Activated CD4-positive, alpha-beta memory T cell treated with anti-CD3 and anti-CD28 coated beads for 36 hours (primary cell): ENCODE results near the gene NOX1. TPM values are rescaled to one million over a fixed set of nuclear protein-coding genes. Genes with fewer than 3 reads are reported as not detected.
"Not testable (repeated sequence)": the region's sequence is repeated elsewhere in the genome, so short reads cannot be mapped to it uniquely, and the experiment has no call there.

Experiments used
- CTCF ChIA-PET: fragments of 350-600 bp; sonication (Branson Sonifier 250); formaldehyde crosslinking; loops from one replicate; lab custom pipeline; 2021; ENCODE audit warnings: antibody characterized with exemption, inconsistent platforms; lab: Charles Lee
- POLR2A ChIA-PET: fragments of 350-600 bp; sonication (Branson Sonifier 250); formaldehyde crosslinking; loops from one replicate; lab custom pipeline; 2021; ENCODE audit warnings: antibody characterized with exemption; lab: Charles Lee
- DNase-seq: peaks from one replicate; pipeline ENCODE4 v3.0.0-alpha.2; 2020
- H3K27ac Mint-ChIP-seq: one replicate; pipeline ENCODE4 v1.8.0; 2021; ENCODE audit warnings: mixed read lengths
- H3K27me3 Mint-ChIP-seq: one replicate; pipeline ENCODE4 v1.8.0; 2021; ENCODE audit warnings: mixed read lengths
- H3K36me3 Mint-ChIP-seq: one replicate; pipeline ENCODE4 v1.8.0; 2021; ENCODE audit warnings: mixed read lengths
- H3K4me1 Mint-ChIP-seq: one replicate; pipeline ENCODE4 v1.8.0; 2021; ENCODE audit warnings: low read depth, mixed read lengths
- H3K4me3 Mint-ChIP-seq: one replicate; pipeline ENCODE4 v1.8.0; 2021; ENCODE audit warnings: mild to moderate bottlenecking, mixed read lengths
- H3K9me3 Mint-ChIP-seq: one replicate; pipeline ENCODE4 v1.8.0; 2021; ENCODE audit warnings: mixed read lengths
- intact Hi-C: fragments of 100-400 bp; cut with micrococcal nuclease; formaldehyde crosslinking; loops from one replicate; pipeline ENCODE4 v1.15.1; 2023
- total RNA-seq, 2 experiments: library from RNA; stranded (reverse); gene quantifications; one replicate each; pipeline ENCODE4 v1.2.3, GENCODE V29; 2021

NOX1 gene
- total RNA-seq, 2 experiments from 2014 or later = not detected

DNA sequence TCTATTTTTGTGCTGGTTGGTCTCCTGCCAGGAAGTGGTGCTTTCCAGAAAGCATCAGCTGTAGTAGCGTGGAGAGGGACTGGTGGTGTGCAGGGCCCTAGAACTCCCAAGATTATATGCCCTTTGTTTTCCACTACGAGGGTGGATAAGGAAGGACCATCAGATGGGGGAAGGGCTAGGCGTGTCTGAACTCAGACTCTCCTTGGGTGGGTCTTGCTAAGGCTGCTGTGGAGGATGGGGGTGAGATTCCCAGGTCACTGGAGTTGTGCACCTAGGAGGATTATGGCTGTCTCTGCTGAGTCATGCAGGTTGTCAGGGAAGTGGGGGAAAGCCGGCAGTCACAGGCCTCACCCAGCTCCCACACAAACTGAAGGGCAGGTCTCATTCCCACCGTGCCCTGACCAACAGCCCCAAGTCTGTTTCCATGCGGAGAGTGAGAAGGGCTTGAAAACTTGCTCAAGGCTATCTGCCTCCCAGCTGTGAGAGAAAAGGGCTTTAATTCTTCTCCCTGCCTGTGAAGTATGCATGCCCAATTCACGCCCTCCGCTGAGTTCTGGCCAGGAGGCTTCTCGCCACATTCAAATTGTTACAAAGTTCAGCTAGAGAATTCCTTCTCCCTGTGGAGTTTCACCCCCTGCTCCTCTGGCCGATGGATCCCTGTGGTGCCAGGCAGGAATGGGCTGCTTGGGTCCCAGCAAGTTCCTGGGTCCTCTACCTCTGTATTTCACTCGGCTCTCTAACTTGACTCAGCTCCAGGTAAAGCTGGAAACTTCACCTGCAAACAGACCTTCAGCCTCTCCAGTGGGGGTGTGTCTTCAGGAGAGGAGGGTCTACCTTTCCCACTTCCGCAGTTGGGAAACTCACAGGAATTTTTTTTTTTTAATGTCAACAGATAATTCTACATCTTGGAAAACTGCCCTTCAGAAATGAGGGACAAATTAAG, 61.7 kb downstream of the NOX1 start:
- no peaks in the 10 kb centered on the region for H3K36me3 Mint-ChIP-seq
- H3K4me1 Mint-ChIP-seq = no peaks in the 10 kb centered on the region
- no peaks in the 10 kb centered on the region for H3K9me3 Mint-ChIP-seq
- no peak overlapping the region for H3K27ac Mint-ChIP-seq
- ChIA-PET POLR2A (no interaction called here), CTCF (interaction anchor here (1.3 kb wide), 1 partner anchor 44 kb away, joined by 3 read pairs; no protein-coding TSS in a partner anchor)
- H3K4me3 Mint-ChIP-seq = no peak overlapping the region
- no peak for DNase-seq
- peaks cover 20% of the 10 kb centered on the region for H3K27me3 Mint-ChIP-seq
- intact Hi-C loops = no loop called here

DNA sequence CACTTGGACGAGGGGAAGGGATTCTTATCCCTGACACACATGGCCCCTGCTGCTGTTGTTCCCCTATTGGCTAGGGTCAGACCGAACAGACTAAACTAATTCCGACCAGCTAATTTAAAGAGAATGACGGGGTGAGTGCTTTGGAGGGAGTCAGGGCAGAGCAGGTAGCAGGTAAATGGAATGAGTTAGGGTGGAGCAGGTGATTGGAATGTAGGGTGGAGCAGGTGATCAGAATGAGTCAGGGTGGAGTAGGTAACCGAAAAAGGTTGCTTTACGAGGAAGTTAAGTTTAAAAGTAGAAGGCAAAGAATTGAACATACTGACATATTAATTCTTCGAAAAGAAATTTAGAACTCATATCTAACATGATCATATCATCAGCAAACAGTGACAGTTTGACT, 65.9 kb downstream of the NOX1 start:
- POLR2A ChIA-PET, H3K27ac Mint-ChIP-seq, H3K36me3 Mint-ChIP-seq, DNase-seq, intact Hi-C loops, CTCF ChIA-PET, H3K4me1 Mint-ChIP-seq, H3K9me3 Mint-ChIP-seq, H3K4me3 Mint-ChIP-seq: not testable (repeated sequence)
- H3K27me3 Mint-ChIP-seq = peaks cover 14% of the 10 kb centered on the region

DNA sequence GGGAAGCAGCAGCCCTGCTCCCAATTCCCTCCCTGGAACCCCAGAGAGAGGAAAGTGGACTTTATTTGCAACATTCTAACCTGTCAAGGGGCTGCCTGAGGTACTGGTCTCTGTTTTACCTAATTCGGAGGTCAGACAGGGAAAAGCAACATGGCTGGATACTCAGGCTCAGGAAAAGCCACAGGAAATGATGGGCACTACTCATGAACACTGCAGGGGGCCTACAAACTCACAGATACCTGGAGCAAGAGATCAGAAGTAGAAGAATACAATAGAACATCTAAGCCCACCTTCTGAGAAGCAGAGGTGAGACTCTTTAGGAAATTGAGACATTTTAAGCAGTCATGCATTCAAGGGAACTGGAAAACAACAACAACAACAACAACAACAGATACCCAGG, 69.4 kb downstream of the NOX1 start:
- Mint-ChIP-seq H3K27ac (no peak overlapping the region), H3K9me3 (peaks cover 9% of the 10 kb centered on the region), H3K36me3 (no peaks in the 10 kb centered on the region), H3K4me1 (no peaks in the 10 kb centered on the region), H3K27me3 (peaks cover 6% of the 10 kb centered on the region), H3K4me3 (no peak overlapping the region)
- DNase-seq = no peak
- POLR2A ChIA-PET = no interaction called here
- CTCF ChIA-PET = no interaction called here
- intact Hi-C loops = no loop called here

DNA sequence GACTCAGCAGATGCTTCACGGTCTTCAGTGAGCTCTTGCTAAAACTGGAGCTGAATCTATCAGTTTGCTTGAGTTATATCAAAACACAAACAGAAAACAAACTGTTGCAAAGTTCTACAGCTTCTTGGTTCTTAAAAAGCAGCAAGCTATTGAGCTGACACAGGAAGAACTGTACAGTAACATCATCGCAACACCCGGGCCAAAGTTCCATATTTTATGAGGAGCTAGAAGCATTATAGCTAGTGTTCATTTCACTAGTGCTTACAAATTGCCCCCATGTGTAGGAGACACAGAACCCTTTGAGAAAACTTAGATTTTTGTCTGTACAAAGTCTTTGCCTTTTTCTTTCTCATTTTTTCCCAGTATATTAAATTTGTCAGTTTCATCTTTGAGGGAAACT, 71.3 kb downstream of the NOX1 start:
- intact Hi-C loops = no loop called here
- CTCF ChIA-PET = interaction anchor here (1.3 kb wide), 1 partner anchor 34 kb away, joined by 3 read pairs; no protein-coding TSS in a partner anchor
- no peak for DNase-seq
- peaks cover 9% of the 10 kb centered on the region for H3K9me3 Mint-ChIP-seq
- H3K27ac Mint-ChIP-seq = no peak overlapping the region
- no peaks in the 10 kb centered on the region for H3K36me3 Mint-ChIP-seq
- no peaks in the 10 kb centered on the region for H3K27me3 Mint-ChIP-seq
- H3K4me3 Mint-ChIP-seq = no peak overlapping the region
- no peaks in the 10 kb centered on the region for H3K4me1 Mint-ChIP-seq
- POLR2A ChIA-PET = no interaction called here

DNA sequence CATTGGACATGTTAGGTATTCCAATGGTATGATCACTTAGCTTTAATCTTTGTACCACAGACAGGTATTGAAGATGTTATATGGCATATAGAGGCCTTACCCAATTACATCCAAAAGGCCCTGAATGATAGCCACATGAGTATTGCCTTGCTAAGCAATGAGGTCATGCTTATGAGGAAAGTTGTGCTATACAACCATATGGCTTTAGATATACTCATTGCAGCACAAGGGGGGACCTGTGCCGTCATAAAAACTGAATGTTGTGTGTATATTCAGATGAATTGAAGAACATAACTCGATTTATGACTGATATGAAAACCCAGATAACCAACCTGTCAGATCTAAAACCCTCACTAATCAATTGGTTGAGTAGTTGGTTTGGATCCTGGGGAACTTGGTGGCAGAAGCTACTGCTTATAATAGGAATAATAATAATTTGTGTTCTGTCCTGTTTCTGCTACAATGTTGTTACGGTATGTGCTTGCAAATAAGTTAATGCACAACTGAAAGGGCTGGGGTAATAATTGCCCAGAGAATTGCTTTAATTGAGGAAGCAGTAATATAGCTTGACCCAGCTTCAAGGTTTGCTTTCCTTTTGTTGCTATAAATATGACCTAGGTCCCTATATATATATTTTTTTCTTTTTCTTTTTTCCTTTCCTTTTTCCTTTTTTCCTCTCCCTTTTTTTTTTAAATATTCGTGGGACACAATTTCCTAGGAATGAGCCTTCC, 75.5 kb downstream of the NOX1 start:
- Mint-ChIP-seq H3K27me3 (no peaks in the 10 kb centered on the region), H3K9me3 (no peaks in the 10 kb centered on the region), H3K27ac (no peak overlapping the region), H3K4me3 (no peak overlapping the region), H3K36me3 (no peaks in the 10 kb centered on the region), H3K4me1 (no peaks in the 10 kb centered on the region)
- no peak for DNase-seq
- intact Hi-C loops = no loop called here
- ChIA-PET CTCF (no interaction called here), POLR2A (no interaction called here)

DNA sequence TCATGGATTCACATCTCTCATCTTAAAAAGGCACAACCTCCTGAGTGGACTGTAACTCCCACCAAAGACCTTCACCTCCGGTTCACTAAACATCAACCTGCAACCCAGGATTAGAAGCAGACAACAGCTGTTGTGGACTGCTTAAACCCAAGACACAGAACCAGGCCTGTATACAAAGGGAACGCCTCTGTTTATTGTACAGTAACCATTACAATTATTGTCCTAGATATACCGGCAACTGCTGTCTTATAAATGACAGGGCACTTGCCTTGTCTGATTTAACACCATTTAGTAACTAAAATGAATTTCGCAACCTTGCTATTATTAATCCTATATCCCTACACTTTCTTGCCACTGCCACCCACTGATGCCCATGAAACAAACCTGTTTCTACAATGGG, 76.8 kb downstream of the NOX1 start:
- H3K4me3 Mint-ChIP-seq = no peak overlapping the region
- ChIA-PET POLR2A (no interaction called here), CTCF (no interaction called here)
- no peaks in the 10 kb centered on the region for H3K27me3 Mint-ChIP-seq
- intact Hi-C loops = no loop called here
- DNase-seq = no peak
- no peaks in the 10 kb centered on the region for H3K36me3 Mint-ChIP-seq
- H3K4me1 Mint-ChIP-seq = no peaks in the 10 kb centered on the region
- no peak overlapping the region for H3K27ac Mint-ChIP-seq
- no peaks in the 10 kb centered on the region for H3K9me3 Mint-ChIP-seq

DNA sequence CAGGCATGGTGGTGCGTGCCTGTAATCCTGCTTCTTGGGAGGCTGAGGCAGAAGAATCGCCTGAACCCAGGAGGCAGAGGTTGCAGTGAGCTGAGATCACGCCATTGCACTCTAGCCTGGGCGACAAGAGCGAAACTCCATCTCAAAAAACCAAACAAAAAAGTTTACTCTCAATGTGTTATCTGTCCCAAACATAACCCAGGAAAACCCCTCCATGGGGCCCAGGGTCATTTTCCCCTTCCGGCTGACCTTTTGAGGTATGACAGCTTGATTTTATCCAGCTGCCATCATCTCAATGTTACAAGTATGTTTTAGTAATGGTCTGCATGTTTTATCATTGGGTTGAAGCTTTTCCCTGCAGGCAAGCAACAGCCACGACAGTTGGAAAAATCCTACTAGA, 77.8 kb downstream of the NOX1 start:
- POLR2A ChIA-PET, DNase-seq, CTCF ChIA-PET, H3K27me3 Mint-ChIP-seq, H3K9me3 Mint-ChIP-seq, intact Hi-C loops, H3K4me1 Mint-ChIP-seq, H3K36me3 Mint-ChIP-seq, H3K4me3 Mint-ChIP-seq, H3K27ac Mint-ChIP-seq: not testable (repeated sequence)

Other genes with a start within 250 kb of the NOX1 start
- gene TSPAN6, start 237.6 kb downstream of the NOX1 start, total RNA-seq = under 1 TPM in 1 of 2 experiments, not detected in 1; 0.19 TPM
- not detected for gene SRPX2, start 230.2 kb downstream of the NOX1 start, total RNA-seq
- gene SYTL4, start 142.2 kb downstream of the NOX1 start, total RNA-seq = not detected
- gene CSTF2, start 54.0 kb downstream of the NOX1 start, total RNA-seq = 10 to 100 TPM; 41.3 to 42.8 TPM
- gene XKRX, start 54.6 kb upstream of the NOX1 start, total RNA-seq = under 1 TPM; 0.45 to 0.48 TPM
- not detected for gene ARL13A, start 95.3 kb upstream of the NOX1 start, total RNA-seq
- gene TRMT2B, start 177.8 kb upstream of the NOX1 start, total RNA-seq = 10 to 100 TPM; 19.6 to 21.2 TPM
- gene TMEM35A, start 204.5 kb upstream of the NOX1 start, total RNA-seq = not detected
- gene CENPI, start 223.8 kb upstream of the NOX1 start, total RNA-seq = 10 to 100 TPM; 21.1 to 22.3 TPM